Glutamatergic neuron (in vitro differentiated cells): ENCODE measurements around the gene C4orf50. TPM values are rescaled to one million over a fixed set of nuclear protein-coding genes. Genes with fewer than 3 reads are reported as not detected.

Source experiments
- DNase-seq: peaks from one replicate; pipeline ENCODE4 v3.0.0; 2022
- H3K27ac Mint-ChIP-seq: one replicate; pipeline ENCODE4 v1.8.0; 2020; ENCODE audit warnings: mild to moderate bottlenecking, mixed read lengths, inconsistent platforms; ENCODE audit not compliant: unreplicated experiment
- H3K27me3 Mint-ChIP-seq: one replicate; pipeline ENCODE4 v1.8.0; 2020; ENCODE audit warnings: mild to moderate bottlenecking, moderate library complexity, mixed read lengths, inconsistent platforms; ENCODE audit not compliant: unreplicated experiment
- H3K36me3 Mint-ChIP-seq: one replicate; pipeline ENCODE4 v1.8.0; 2020; ENCODE audit warnings: mild to moderate bottlenecking, mixed read lengths, inconsistent platforms; ENCODE audit not compliant: unreplicated experiment
- H3K4me1 Mint-ChIP-seq: one replicate; pipeline ENCODE4 v1.8.0; 2020; ENCODE audit warnings: mild to moderate bottlenecking, low read depth, mixed read lengths, inconsistent platforms; ENCODE audit not compliant: unreplicated experiment
- H3K4me3 Mint-ChIP-seq: one replicate; pipeline ENCODE4 v1.8.0; 2020; ENCODE audit warnings: mild to moderate bottlenecking, mixed read lengths, inconsistent platforms; ENCODE audit not compliant: unreplicated experiment
- H3K9me3 Mint-ChIP-seq: one replicate; pipeline ENCODE4 v1.8.0; 2020; ENCODE audit warnings: mild to moderate bottlenecking, moderate library complexity, mixed read lengths, inconsistent platforms; ENCODE audit not compliant: unreplicated experiment
- CTCF ChIP-seq: fragments of 200-600 bp; sonication (generic); IDR thresholded peaks from one replicate; pipeline ENCODE4 v1.5.0; 2021; ENCODE audit not compliant: partially characterized antibody, unreplicated experiment
- total RNA-seq: library from RNA; stranded (reverse); fragmentation: NEBNext Ultra II Directional; extraction: Animal tissue kit (Norgen Biotek cat#: 25700); gene quantifications from one replicate; pipeline ENCODE4 v1.2.1, GENCODE V29; 2021; ENCODE audit not compliant: unreplicated experiment

C4orf50 gene
- total RNA-seq, 1 donor from 2014 or later: 0.56 TPM

GRCh38 chr4:5900844-5901243 is 117.4 kb downstream of the C4orf50 start:
- no peak overlapping the region for H3K4me3 Mint-ChIP-seq
- TF ChIP-seq CTCF: no peak
- peaks cover 33% of the 10 kb centered on the region for H3K4me1 Mint-ChIP-seq
- H3K27me3 Mint-ChIP-seq: no peaks in the 10 kb centered on the region
- H3K27ac Mint-ChIP-seq: no peak overlapping the region
- DNase-seq: no peak
- H3K36me3 Mint-ChIP-seq: peaks cover 9% of the 10 kb centered on the region
- peaks cover 11% of the 10 kb centered on the region for H3K9me3 Mint-ChIP-seq

GRCh38 chr4:5899881-5900280 is 118.3 kb downstream of the C4orf50 start:
- H3K4me3 Mint-ChIP-seq: no peak overlapping the region
- H3K36me3 Mint-ChIP-seq: peaks cover 13% of the 10 kb centered on the region
- H3K27ac Mint-ChIP-seq: no peak overlapping the region
- DNase-seq: no peak
- no peaks in the 10 kb centered on the region for H3K27me3 Mint-ChIP-seq
- TF ChIP-seq CTCF: no peak
- H3K4me1 Mint-ChIP-seq: peaks cover 42% of the 10 kb centered on the region
- H3K9me3 Mint-ChIP-seq: peaks cover 18% of the 10 kb centered on the region

GRCh38 chr4:5899396-5899795 is 118.8 kb downstream of the C4orf50 start:
- Mint-ChIP-seq H3K9me3 (peaks cover 19% of the 10 kb centered on the region), H3K4me3 (no peak overlapping the region), H3K27ac (no peak overlapping the region), H3K4me1 (peaks cover 47% of the 10 kb centered on the region), H3K27me3 (peaks cover 2% of the 10 kb centered on the region), H3K36me3 (peaks cover 13% of the 10 kb centered on the region)
- no peak for DNase-seq
- no peak for TF ChIP-seq CTCF

- H3K4me3 Mint-ChIP-seq: no peak overlapping the region
- no peak overlapping the region for H3K27ac Mint-ChIP-seq
- peaks cover 13% of the 10 kb centered on the region for H3K36me3 Mint-ChIP-seq
- H3K27me3 Mint-ChIP-seq: peaks cover 11% of the 10 kb centered on the region
- H3K4me1 Mint-ChIP-seq: peaks cover 59% of the 10 kb centered on the region
- TF ChIP-seq CTCF: no peak
- peaks cover 30% of the 10 kb centered on the region for H3K9me3 Mint-ChIP-seq
- no peak for DNase-seq
Observed at GRCh38 chr4:5897674-5898073, 120.6 kb downstream of the C4orf50 start.

GRCh38 chr4:5895287-5895686 is 122.9 kb downstream of the C4orf50 start:
- Mint-ChIP-seq H3K9me3 (peaks cover 41% of the 10 kb centered on the region), H3K4me3 (peak overlapping the region; percentile 89), H3K27ac (peak overlapping the region; percentile 96), H3K36me3 (peaks cover 13% of the 10 kb centered on the region), H3K4me1 (peaks cover 54% of the 10 kb centered on the region), H3K27me3 (peaks cover 26% of the 10 kb centered on the region)
- no peak for DNase-seq
- no peak for TF ChIP-seq CTCF
